Measurements from ENCODE around the gene FGD5. TPM values are rescaled to one million over a fixed set of nuclear protein-coding genes. Genes with fewer than 3 reads are reported as not detected.
"Not testable (repeated sequence)": the region's sequence is repeated elsewhere in the genome, so short reads cannot be mapped to it uniquely, and the experiment has no call there.

FGD5 gene
- total and polyA plus RNA-seq, 11 donors: 6.4 to 22.5 (median 14.9) TPM

DNA sequence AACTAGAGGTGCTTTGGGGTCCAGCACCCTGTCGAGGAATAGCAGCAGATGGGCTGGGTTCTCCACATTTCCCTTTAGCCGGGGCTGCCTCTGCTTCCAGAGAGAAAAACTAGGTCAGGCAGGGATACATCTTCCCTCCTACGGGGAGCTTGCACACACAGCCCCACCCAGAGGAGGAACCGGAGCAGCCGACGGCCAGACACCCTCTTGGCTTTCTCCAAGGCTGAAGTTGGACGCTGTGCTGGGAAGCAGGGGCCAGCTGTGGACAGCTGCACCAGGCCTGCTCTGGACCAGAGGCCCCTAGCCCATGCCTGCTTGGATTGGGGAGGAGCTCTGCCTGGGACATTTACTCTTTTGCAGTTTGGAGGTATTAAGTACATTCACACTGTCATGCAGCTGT is 84.0 kb downstream of the FGD5 start:
- Histone ChIP-seq H3K36me3 (peaks cover 0 to 56% (median 13%) of the 10 kb centered on the region in 9 donors), H3K4me1 (peaks cover 0 to 27% (median 12%) of the 10 kb centered on the region in 12 donors), H3K9me3 (peaks cover 0 to 5% (median 0%) of the 10 kb centered on the region in 12 donors), H3K27ac (peak overlapping the region in 5 of 12 donors; percentile 25 to 47 (median 34)), H3K4me3 (no peak overlapping the region), H3K27me3 (no peaks in the 10 kb centered on the region)
- intact Hi-C loops (cut with DNase I): loop anchor here in 2 of 10 donors (5.0 kb wide), 3 partner anchors 40 to 110 kb away; no protein-coding TSS in a partner anchor
- DNase-seq (peak; percentile 76 to 87 (median 87)), ATAC-seq (peak; percentile 87 to 96 (median 92))
- 20 to 42% (median 24%) methylated on average over 7 of the region's 7 CpGs for WGBS, 4 donors
- no peak for TF ChIP-seq POLR2A (IDR thresholded peaks at IDR 0.05)
- TF ChIP-seq, protein P1, sequence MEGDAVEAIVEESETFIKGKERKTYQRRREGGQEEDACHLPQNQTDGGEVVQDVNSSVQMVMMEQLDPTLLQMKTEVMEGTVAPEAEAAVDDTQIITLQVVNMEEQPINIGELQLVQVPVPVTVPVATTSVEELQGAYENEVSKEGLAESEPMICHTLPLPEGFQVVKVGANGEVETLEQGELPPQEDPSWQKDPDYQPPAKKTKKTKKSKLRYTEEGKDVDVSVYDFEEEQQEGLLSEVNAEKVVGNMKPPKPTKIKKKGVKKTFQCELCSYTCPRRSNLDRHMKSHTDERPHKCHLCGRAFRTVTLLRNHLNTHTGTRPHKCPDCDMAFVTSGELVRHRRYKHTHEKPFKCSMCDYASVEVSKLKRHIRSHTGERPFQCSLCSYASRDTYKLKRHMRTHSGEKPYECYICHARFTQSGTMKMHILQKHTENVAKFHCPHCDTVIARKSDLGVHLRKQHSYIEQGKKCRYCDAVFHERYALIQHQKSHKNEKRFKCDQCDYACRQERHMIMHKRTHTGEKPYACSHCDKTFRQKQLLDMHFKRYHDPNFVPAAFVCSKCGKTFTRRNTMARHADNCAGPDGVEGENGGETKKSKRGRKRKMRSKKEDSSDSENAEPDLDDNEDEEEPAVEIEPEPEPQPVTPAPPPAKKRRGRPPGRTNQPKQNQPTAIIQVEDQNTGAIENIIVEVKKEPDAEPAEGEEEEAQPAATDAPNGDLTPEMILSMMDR (IDR thresholded peaks at IDR 0.05): peak in 5 of 12 donors; percentile 13 to 41 (median 25)

DNA sequence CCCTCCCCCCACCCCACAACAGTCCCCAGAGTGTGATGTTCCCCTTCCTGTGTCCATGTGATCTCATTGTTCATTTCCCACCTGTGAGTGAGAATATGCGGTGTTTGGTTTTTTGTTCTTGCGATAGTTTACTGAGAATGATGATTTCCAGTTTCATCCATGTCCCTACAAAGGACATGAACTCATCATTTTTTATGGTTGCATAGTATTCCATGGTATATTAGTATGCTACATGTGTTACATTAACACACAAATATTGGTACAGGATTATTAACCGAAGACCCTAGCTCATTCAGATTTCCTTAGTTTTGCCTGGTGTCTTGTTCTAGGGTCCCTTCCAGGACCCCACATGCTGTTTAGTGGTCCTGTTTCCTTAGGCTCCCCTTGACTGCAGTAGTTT is 84.7 kb downstream of the FGD5 start:
- H3K4me1 ChIP-seq: peaks cover 0 to 35% (median 16%) of the 10 kb centered on the region in 12 donors
- ATAC-seq, H3K27me3 ChIP-seq: not testable (repeated sequence)

DNA sequence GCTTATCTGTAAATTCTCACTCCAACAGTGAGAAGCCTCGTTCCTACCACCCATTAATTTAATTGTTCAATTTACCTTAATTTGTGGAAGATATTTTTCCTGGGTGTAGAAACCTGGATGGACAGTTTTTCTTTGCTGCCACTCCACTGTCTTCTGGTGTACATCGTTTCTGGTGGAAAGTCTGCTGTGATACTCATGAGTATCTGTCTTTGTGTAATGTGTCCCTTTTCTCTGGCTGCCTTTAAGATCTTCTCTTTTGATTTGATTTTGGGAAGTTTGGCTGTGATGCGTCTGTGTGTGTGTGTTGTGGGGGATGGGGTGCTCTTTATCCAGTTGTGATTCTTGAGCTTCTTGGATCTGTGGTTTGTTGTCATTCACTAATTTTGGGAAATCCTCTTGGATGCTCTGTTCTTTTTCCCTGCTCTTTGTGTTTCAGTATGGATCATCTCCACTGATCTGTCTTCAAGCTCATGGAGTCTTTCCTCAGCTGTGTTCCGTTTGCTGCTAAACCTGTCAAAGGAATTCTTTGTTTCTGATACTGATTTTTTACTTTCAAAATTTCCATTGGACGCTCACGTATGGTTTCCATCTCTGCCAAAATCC is 86.4 kb downstream of the FGD5 start:
- Histone ChIP-seq H3K4me1 (peaks cover 0 to 36% (median 16%) of the 10 kb centered on the region in 12 donors), H3K27me3 (no peaks in the 10 kb centered on the region), H3K27ac (no peak overlapping the region), H3K36me3 (peaks cover 0 to 47% (median 0%) of the 10 kb centered on the region in 9 donors), H3K9me3 (peaks cover 0 to 5% (median 0%) of the 10 kb centered on the region in 12 donors), H3K4me3 (no peak overlapping the region)
- DNase-seq: no peak
- no peak for ATAC-seq
- intact Hi-C loops (cut with DNase I): no loop called here
- TF ChIP-seq POLR2A (IDR thresholded peaks at IDR 0.05): no peak
- TF ChIP-seq, protein P1 (IDR thresholded peaks at IDR 0.05): no peak
- WGBS, 4 donors: 92 to 95% (median 92%) methylated on average over 6 of the region's 6 CpGs

More for the DNA sequence above, 84.7 kb downstream of the FGD5 start:
- intact Hi-C loops (cut with DNase I): loop anchor here in 2 of 10 donors (5.0 kb wide), 3 partner anchors 41 to 111 kb away; no protein-coding TSS in a partner anchor
- H3K9me3 ChIP-seq, H3K4me3 ChIP-seq, DNase-seq, H3K27ac ChIP-seq: not testable (repeated sequence)
- WGBS, 4 donors: 81 to 98% (median 89%) methylated on average over 1 to 3 of the region's 3 CpGs
- peaks cover 0 to 49% (median 7%) of the 10 kb centered on the region in 9 donors for H3K36me3 ChIP-seq

DNA sequence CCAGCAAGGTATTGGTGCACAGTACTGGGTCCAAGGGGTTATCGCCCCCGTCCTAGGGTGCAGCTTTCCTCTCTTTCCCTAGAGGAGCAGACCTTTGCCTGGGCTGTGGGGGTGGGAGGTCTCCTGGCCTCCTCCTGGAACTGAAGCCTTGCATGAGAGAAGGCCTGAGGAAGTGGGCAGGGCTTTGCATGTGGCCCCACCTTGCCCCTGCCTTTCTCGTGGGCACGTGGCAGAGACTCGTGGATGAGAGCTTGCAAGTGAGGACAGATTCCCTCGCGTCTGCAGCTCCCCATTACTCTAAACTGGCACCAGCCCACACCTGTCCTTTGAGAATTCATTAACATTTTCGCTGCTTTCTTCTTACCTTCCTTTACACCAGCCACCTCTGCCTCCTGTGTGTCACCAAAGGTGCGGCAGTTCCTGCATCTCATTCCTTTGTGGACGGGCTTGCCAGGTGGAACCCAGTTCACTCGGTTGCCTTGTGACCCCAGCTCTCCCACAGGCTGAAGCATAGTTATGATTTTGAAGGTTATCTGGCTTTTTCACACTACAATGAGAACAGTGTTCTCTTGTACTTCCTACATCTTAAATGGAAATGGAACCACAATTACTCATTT is 87.7 kb downstream of the FGD5 start:
- Histone ChIP-seq H3K27ac (peak overlapping the region in 2 of 12 donors; percentile 26 to 56), H3K9me3 (peaks cover 0 to 5% (median 0%) of the 10 kb centered on the region in 12 donors), H3K4me3 (no peak overlapping the region), H3K4me1 (peaks cover 0 to 36% (median 16%) of the 10 kb centered on the region in 12 donors), H3K36me3 (peaks cover 0 to 49% (median 1%) of the 10 kb centered on the region in 9 donors), H3K27me3 (no peaks in the 10 kb centered on the region)
- DNase-seq (no peak), ATAC-seq (no peak)
- no peak for TF ChIP-seq POLR2A (IDR thresholded peaks at IDR 0.05)
- TF ChIP-seq, protein P1 (IDR thresholded peaks at IDR 0.05): no peak
- WGBS, 4 donors: 63 to 79% (median 73%) methylated on average over 9 to 11 of the region's 11 CpGs
- intact Hi-C loops (cut with DNase I): loop anchor here in 1 of 10 donors (2.0 kb wide), 1 partner anchor 96 kb away; no protein-coding TSS in a partner anchor

All from heart left ventricle (tissue), 16 donors.